ENCODE data around the gene GPBP1. TPM values are rescaled to one million over a fixed set of nuclear protein-coding genes. Genes with fewer than 3 reads are reported as not detected.

The GPBP1 gene
- polyA plus RNA-seq, 1 donor from 2014 or later = 149 TPM

DNA sequence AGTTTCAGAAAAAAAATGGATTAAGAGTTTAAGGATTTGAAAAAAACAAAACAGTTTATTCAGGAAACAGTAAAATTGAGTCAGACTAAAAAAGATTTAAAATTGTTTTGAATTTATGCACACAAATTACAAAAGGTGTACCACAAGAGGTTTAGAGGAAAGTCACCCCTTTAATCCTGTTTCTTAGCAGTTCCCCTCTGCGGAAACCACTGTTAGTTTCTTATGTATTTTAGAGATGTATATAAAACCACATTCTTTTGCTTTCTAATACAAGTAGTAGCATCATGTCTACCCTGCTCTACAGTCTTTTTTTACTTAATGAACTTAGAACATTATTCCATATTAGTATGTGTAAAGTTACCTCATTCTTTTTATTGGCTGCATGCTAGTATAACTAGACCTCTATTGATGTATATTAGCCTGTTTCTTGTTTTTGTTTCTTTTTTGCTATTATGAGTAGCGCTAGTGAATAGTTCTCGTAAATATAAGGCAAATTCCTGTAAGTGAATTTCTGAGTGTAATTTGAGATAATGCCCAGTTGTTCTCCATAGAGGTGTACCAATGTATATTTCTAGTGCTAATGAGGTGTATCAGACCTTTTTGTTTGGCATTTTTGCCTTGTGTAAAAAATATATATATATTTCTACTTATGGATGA lies 20.0 kb downstream of the GPBP1 start:
- no peak overlapping the region for H2AFZ ChIP-seq (ENCODE audit: low read depth, low read length)
- H3K4me2 ChIP-seq (ENCODE audit: low read length) = no peak overlapping the region
- H3K9me3 ChIP-seq (ENCODE audit: low read length) = no peaks in the 10 kb centered on the region
- no peaks in the 10 kb centered on the region for H3K36me3 ChIP-seq (ENCODE audit: insufficient read depth, low read length)
- H3K9ac ChIP-seq (ENCODE audit: low read length) = no peak overlapping the region
- TF ChIP-seq POLR2AphosphoS5 (IDR thresholded peaks at IDR 0.05) (no peak), TAF1 (IDR thresholded peaks at IDR 0.05; ENCODE audit: low read depth) (no peak), EP300 (conservative IDR thresholded peaks at IDR 0.05; ENCODE audit: poor library complexity, severe bottlenecking) (no peak), RAD21 (conservative IDR thresholded peaks at IDR 0.05) (no peak), EZH2 (IDR thresholded peaks at IDR 0.05; ENCODE audit: borderline replicate concordance, insufficient read depth, low read length, poor library complexity, severe bottlenecking) (no peak), MXI1 (conservative IDR thresholded peaks at IDR 0.05; ENCODE audit: poor library complexity, severe bottlenecking) (no peak), SMC3 (conservative IDR thresholded peaks at IDR 0.05; ENCODE audit: poor library complexity) (no peak)
- TF ChIP-seq, protein P1, sequence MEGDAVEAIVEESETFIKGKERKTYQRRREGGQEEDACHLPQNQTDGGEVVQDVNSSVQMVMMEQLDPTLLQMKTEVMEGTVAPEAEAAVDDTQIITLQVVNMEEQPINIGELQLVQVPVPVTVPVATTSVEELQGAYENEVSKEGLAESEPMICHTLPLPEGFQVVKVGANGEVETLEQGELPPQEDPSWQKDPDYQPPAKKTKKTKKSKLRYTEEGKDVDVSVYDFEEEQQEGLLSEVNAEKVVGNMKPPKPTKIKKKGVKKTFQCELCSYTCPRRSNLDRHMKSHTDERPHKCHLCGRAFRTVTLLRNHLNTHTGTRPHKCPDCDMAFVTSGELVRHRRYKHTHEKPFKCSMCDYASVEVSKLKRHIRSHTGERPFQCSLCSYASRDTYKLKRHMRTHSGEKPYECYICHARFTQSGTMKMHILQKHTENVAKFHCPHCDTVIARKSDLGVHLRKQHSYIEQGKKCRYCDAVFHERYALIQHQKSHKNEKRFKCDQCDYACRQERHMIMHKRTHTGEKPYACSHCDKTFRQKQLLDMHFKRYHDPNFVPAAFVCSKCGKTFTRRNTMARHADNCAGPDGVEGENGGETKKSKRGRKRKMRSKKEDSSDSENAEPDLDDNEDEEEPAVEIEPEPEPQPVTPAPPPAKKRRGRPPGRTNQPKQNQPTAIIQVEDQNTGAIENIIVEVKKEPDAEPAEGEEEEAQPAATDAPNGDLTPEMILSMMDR (IDR thresholded peaks at IDR 0.05; ENCODE audit: poor library complexity, severe bottlenecking) = no peak
- TF ChIP-seq, protein P2, sequence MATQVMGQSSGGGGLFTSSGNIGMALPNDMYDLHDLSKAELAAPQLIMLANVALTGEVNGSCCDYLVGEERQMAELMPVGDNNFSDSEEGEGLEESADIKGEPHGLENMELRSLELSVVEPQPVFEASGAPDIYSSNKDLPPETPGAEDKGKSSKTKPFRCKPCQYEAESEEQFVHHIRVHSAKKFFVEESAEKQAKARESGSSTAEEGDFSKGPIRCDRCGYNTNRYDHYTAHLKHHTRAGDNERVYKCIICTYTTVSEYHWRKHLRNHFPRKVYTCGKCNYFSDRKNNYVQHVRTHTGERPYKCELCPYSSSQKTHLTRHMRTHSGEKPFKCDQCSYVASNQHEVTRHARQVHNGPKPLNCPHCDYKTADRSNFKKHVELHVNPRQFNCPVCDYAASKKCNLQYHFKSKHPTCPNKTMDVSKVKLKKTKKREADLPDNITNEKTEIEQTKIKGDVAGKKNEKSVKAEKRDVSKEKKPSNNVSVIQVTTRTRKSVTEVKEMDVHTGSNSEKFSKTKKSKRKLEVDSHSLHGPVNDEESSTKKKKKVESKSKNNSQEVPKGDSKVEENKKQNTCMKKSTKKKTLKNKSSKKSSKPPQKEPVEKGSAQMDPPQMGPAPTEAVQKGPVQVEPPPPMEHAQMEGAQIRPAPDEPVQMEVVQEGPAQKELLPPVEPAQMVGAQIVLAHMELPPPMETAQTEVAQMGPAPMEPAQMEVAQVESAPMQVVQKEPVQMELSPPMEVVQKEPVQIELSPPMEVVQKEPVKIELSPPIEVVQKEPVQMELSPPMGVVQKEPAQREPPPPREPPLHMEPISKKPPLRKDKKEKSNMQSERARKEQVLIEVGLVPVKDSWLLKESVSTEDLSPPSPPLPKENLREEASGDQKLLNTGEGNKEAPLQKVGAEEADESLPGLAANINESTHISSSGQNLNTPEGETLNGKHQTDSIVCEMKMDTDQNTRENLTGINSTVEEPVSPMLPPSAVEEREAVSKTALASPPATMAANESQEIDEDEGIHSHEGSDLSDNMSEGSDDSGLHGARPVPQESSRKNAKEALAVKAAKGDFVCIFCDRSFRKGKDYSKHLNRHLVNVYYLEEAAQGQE (IDR thresholded peaks at IDR 0.05; ENCODE audit: borderline replicate concordance) = no peak
- no peaks in the 10 kb centered on the region for H4K20me1 ChIP-seq (ENCODE audit: insufficient read depth)
- peaks cover 92% of the 10 kb centered on the region for H3K79me2 ChIP-seq (replicated peaks; ENCODE audit: insufficient read depth, low read length)
- no peak overlapping the region for H3K27ac ChIP-seq (ENCODE audit: low read length)
- no peaks in the 10 kb centered on the region for H3K27me3 ChIP-seq (ENCODE audit: insufficient read depth, low read depth, low read length)
- H3K9me2 ChIP-seq (ENCODE audit: insufficient read depth, low read length) = no peaks in the 10 kb centered on the region
- no peak overlapping the region for H3K4me3 ChIP-seq (ENCODE audit: low read length)
- no peaks in the 10 kb centered on the region for H3F3A ChIP-seq (ENCODE audit: insufficient read depth, low read length, poor library complexity, severe bottlenecking)

GRCh38 chr5:57194653-57195052 lies 20.8 kb downstream of the GPBP1 start:
- TF ChIP-seq, protein P1 (IDR thresholded peaks at IDR 0.05; ENCODE audit: poor library complexity, severe bottlenecking) = no peak
- TF ChIP-seq MXI1 (conservative IDR thresholded peaks at IDR 0.05; ENCODE audit: poor library complexity, severe bottlenecking) (no peak), TAF1 (IDR thresholded peaks at IDR 0.05; ENCODE audit: low read depth) (no peak), RAD21 (conservative IDR thresholded peaks at IDR 0.05) (no peak), EP300 (conservative IDR thresholded peaks at IDR 0.05; ENCODE audit: poor library complexity, severe bottlenecking) (no peak), EZH2 (IDR thresholded peaks at IDR 0.05; ENCODE audit: borderline replicate concordance, insufficient read depth, low read length, poor library complexity, severe bottlenecking) (no peak), POLR2AphosphoS5 (IDR thresholded peaks at IDR 0.05) (no peak), SMC3 (conservative IDR thresholded peaks at IDR 0.05; ENCODE audit: poor library complexity) (no peak)
- TF ChIP-seq, protein P2 (IDR thresholded peaks at IDR 0.05; ENCODE audit: borderline replicate concordance) = no peak
- Histone ChIP-seq H3K27ac (ENCODE audit: low read length) (no peak overlapping the region), H3K9ac (ENCODE audit: low read length) (no peak overlapping the region), H3K4me3 (ENCODE audit: low read length) (no peak overlapping the region), H3F3A (ENCODE audit: insufficient read depth, low read length, poor library complexity, severe bottlenecking) (no peaks in the 10 kb centered on the region), H3K36me3 (ENCODE audit: insufficient read depth, low read length) (no peaks in the 10 kb centered on the region), H3K9me2 (ENCODE audit: insufficient read depth, low read length) (no peaks in the 10 kb centered on the region), H3K4me2 (ENCODE audit: low read length) (no peak overlapping the region), H4K20me1 (ENCODE audit: insufficient read depth) (no peaks in the 10 kb centered on the region), H3K79me2 (replicated peaks; ENCODE audit: insufficient read depth, low read length) (peaks cover 91% of the 10 kb centered on the region), H2AFZ (ENCODE audit: low read depth, low read length) (no peak overlapping the region), H3K27me3 (ENCODE audit: insufficient read depth, low read depth, low read length) (no peaks in the 10 kb centered on the region), H3K9me3 (ENCODE audit: low read length) (no peaks in the 10 kb centered on the region)

All from neural cell (in vitro differentiated cells).